SK-N-SH treated with all-trans-retinoic acid at 6 μM for 48 hours (cell line): ENCODE measurements around the gene DLG5.

ENCODE experiments used
- CSDC2 ChIP-seq: fragments of 250-450 bp; sonication (Bioruptor Pico); IDR thresholded peaks from 2 replicates; pipeline ENCODE4 v1.5.0; 2020; ENCODE audit warnings: mild to moderate bottlenecking, moderate library complexity
- CSRNP3 ChIP-seq: fragments of 250-450 bp; sonication (Bioruptor Pico); IDR thresholded peaks from 2 replicates; pipeline ENCODE4 v1.5.1; 2021; ENCODE audit warnings: mild to moderate bottlenecking, moderate library complexity
- ESRRG ChIP-seq: fragments of 250-450 bp; sonication (Bioruptor Pico); IDR thresholded peaks from 2 replicates; pipeline ENCODE4 v1.6.1; 2021; ENCODE audit warnings: mild to moderate bottlenecking
- GLIS3 ChIP-seq: fragments of 250-450 bp; sonication (Bioruptor Pico); IDR thresholded peaks from 2 replicates; pipeline ENCODE4 v1.5.0; 2020; ENCODE audit warnings: mild to moderate bottlenecking, moderate library complexity
- PPARA ChIP-seq: fragments of 250-450 bp; sonication (Bioruptor Pico); IDR thresholded peaks from 2 replicates; pipeline ENCODE4 v1.5.0; 2020; ENCODE audit warnings: mild to moderate bottlenecking, borderline replicate concordance
- SNAI2 ChIP-seq: fragments of 250-450 bp; sonication (Bioruptor Pico); IDR thresholded peaks from 2 replicates; pipeline ENCODE4 v1.5.0; 2020; ENCODE audit warnings: mild to moderate bottlenecking, moderate library complexity
- ZFP30 ChIP-seq: fragments of 450-650 bp; formaldehyde crosslinking; IDR thresholded peaks from 2 replicates; pipeline ENCODE4 v1.5.0; 2022; ENCODE audit warnings: mild to moderate bottlenecking, moderate library complexity

- TF ChIP-seq GLIS3 (no peak), ZFP30 (CRISPR knock-in tag) (no peak), ESRRG (CRISPR knock-in tag) (no peak), SNAI2 (no peak), CSDC2 (CRISPR knock-in tag) (no peak), PPARA (CRISPR knock-in tag) (no peak), CSRNP3 (CRISPR knock-in tag) (no peak)
Observed at GRCh38 chr10:77965294-77965693, 38.7 kb upstream of the DLG5 start.
